PC-3 (cell line): ENCODE measurements around the gene GABRG3. TPM values are rescaled to one million over a fixed set of nuclear protein-coding genes. Genes with fewer than 3 reads are reported as not detected.

Experiments used
- ATAC-seq: fragments of 200-7000 bp; cut with Tn5 transposase; 2 replicates; pipeline ENCODE4 v1.9.1; 2020; ENCODE audit warnings: mild to moderate bottlenecking, moderate library complexity
- BruUV-seq: library from RNA; stranded (reverse); fragments of 400-500 nt; replicated peaks from 2 replicates; lab custom pipeline; 2021; lab: Mats Ljungman, UMichigan
- CTCF ChIA-PET: fragments of 300-600 bp; sonication (Branson Sonifier 250); formaldehyde crosslinking; loops from one replicate; lab custom pipeline; 2022; ENCODE audit warnings: antibody characterized with exemption; lab: Charles Lee
- POLR2A ChIA-PET: fragments of 300-600 bp; sonication (Branson Sonifier 250); formaldehyde crosslinking; loops from one replicate; lab custom pipeline; 2022; ENCODE audit warnings: antibody characterized with exemption; ENCODE audit not compliant: unreplicated experiment; lab: Charles Lee
- DNase-seq: peaks from one replicate; pipeline ENCODE4 v3.0.0-alpha.2; 2015
- H2AFZ ChIP-seq: fragments of 300-600 bp; sonication (generic); 2 replicates; pipeline ENCODE4 v1.6.0; 2016; ENCODE audit warnings: antibody characterized with exemption, low read length
- H3F3A ChIP-seq: fragments of 300-600 bp; sonication (generic); one replicate; pipeline ENCODE4 v1.6.0; 2017; ENCODE audit warnings: antibody characterized with exemption, low read length, control low read depth, mild to moderate bottlenecking; ENCODE audit not compliant: unreplicated experiment
- H3K27ac ChIP-seq: fragments of 300-600 bp; sonication (generic); 2 replicates; pipeline ENCODE4 v1.5.1; 2016; ENCODE audit warnings: mild to moderate bottlenecking, low read length
- H3K27me3 ChIP-seq: fragments of 300-600 bp; sonication (generic); 2 replicates; pipeline ENCODE4 v1.6.1; 2016; ENCODE audit warnings: low read length, mixed read lengths
- H3K36me3 ChIP-seq: fragments of 300-600 bp; sonication (generic); 2 replicates; pipeline ENCODE4 v1.6.1; 2016; ENCODE audit warnings: low read depth, mixed run types, low read length, mixed read lengths
- H3K4me1 ChIP-seq: fragments of 300-600 bp; sonication (generic); 2 replicates; pipeline ENCODE4 v1.5.1; 2016; ENCODE audit warnings: low read length; ENCODE audit not compliant: insufficient read depth
- H3K4me2 ChIP-seq: fragments of 300-600 bp; sonication (generic); 2 replicates; pipeline ENCODE4 v1.6.0; 2016; ENCODE audit warnings: low read length
- H3K4me3 ChIP-seq: fragments of 300-600 bp; sonication (generic); 2 replicates; pipeline ENCODE4 v1.5.1; 2016; ENCODE audit warnings: mild to moderate bottlenecking, low read length, mixed read lengths
- H3K79me2 ChIP-seq: fragments of 300-600 bp; sonication (generic); 2 replicates; pipeline ENCODE4 v1.6.1; 2017; ENCODE audit warnings: low read length, mixed read lengths
- H3K9ac ChIP-seq: fragments of 300-600 bp; sonication (generic); 2 replicates; pipeline ENCODE4 v1.6.0; 2016; ENCODE audit warnings: mild to moderate bottlenecking, low read length
- H3K9me2 ChIP-seq: fragments of 300-600 bp; sonication (generic); replicated peaks from 2 replicates; pipeline ENCODE4 v1.6.1; 2016; ENCODE audit warnings: mixed run types, low read length, mixed read lengths
- H3K9me3 ChIP-seq: fragments of 300-600 bp; sonication (generic); 2 replicates; pipeline ENCODE4 v1.6.1; 2016; ENCODE audit warnings: low read length, mixed read lengths
- H4K20me1 ChIP-seq: fragments of 300-600 bp; sonication (generic); 2 replicates; pipeline ENCODE4 v1.6.1; 2016; ENCODE audit warnings: low read length, mixed read lengths
- EZH2 ChIP-seq: fragments of 300-600 bp; sonication (generic); IDR thresholded peaks from one replicate; pipeline ENCODE4 v1.6.1; 2017; ENCODE audit warnings: antibody characterized with exemption, mild to moderate bottlenecking, low read length; ENCODE audit not compliant: unreplicated experiment
- EZH2phosphoT487 ChIP-seq: fragments of 300-600 bp; sonication (generic); IDR thresholded peaks from 2 replicates; pipeline ENCODE4 v1.6.1; 2018; ENCODE audit warnings: mild to moderate bottlenecking, antibody characterized with exemption, low read length, borderline replicate concordance
- intact Hi-C: fragments of 100-400 bp; cut with micrococcal nuclease; formaldehyde crosslinking; loops from 2 replicates; pipeline ENCODE4 v1.9.0; 2023
- total RNA-seq: library from RNA; depleted of rRNA; stranded (reverse); fragments of >200 nt; gene quantifications from 2 replicates; pipeline ENCODE4 v1.2.3, GENCODE V29; 2014
- TF ChIP-seq, protein P1 (sequence below): fragments of 300-600 bp; sonication (generic); conservative IDR thresholded peaks from 2 replicates; pipeline ENCODE4 v1.5.1; 2017; ENCODE audit warnings: antibody characterized with exemption, low read depth, mild to moderate bottlenecking, low read length

The GABRG3 gene
- total RNA-seq, 1 experiment from 2014 or later, result 0.11 TPM

DNA sequence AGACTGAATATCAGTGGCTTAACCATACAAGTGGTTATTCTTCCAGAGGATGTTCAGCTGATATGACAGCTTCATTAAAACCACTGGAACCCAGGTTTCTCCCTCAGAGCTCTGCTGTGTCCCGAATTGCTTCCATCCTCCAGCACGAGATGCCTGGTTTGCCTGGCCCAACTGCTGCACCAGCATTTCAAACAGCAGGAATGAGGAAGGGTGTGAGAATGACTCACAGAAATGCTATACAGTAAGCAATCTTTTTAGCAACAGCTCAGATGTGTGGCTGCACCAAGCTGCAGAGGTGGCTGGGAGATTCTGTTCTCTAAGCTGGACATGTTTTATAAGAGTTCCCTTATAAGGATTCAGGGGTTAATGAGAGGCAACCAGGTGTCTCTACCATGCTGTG lies 271.0 kb downstream of the GABRG3 start:
- ATAC-seq, result no peak
- Histone ChIP-seq H3K36me3 (no peaks in the 10 kb centered on the region), H3K27ac (no peak overlapping the region), H3K9me2 (no peaks in the 10 kb centered on the region), H3F3A (no peaks in the 10 kb centered on the region), H3K4me1 (no peaks in the 10 kb centered on the region), H4K20me1 (no peaks in the 10 kb centered on the region), H3K27me3 (no peaks in the 10 kb centered on the region), H3K79me2 (no peaks in the 10 kb centered on the region), H3K9ac (no peak overlapping the region), H2AFZ (no peak overlapping the region), H3K9me3 (0 out of 2 replicates have a peak, but pooled peaks cover 10% of the 10 kb centered on the region), H3K4me2 (no peak overlapping the region), H3K4me3 (no peak overlapping the region)
- CTCF ChIA-PET, result no interaction called here
- TF ChIP-seq, protein P1, sequence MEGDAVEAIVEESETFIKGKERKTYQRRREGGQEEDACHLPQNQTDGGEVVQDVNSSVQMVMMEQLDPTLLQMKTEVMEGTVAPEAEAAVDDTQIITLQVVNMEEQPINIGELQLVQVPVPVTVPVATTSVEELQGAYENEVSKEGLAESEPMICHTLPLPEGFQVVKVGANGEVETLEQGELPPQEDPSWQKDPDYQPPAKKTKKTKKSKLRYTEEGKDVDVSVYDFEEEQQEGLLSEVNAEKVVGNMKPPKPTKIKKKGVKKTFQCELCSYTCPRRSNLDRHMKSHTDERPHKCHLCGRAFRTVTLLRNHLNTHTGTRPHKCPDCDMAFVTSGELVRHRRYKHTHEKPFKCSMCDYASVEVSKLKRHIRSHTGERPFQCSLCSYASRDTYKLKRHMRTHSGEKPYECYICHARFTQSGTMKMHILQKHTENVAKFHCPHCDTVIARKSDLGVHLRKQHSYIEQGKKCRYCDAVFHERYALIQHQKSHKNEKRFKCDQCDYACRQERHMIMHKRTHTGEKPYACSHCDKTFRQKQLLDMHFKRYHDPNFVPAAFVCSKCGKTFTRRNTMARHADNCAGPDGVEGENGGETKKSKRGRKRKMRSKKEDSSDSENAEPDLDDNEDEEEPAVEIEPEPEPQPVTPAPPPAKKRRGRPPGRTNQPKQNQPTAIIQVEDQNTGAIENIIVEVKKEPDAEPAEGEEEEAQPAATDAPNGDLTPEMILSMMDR, result no peak
- no peak for TF ChIP-seq EZH2phosphoT487
- no peak for TF ChIP-seq EZH2
- POLR2A ChIA-PET, result no interaction called here
- DNase-seq, result peak; percentile 12
- no TSS peak for BruUV-seq
- intact Hi-C loops, result no loop called here

DNA sequence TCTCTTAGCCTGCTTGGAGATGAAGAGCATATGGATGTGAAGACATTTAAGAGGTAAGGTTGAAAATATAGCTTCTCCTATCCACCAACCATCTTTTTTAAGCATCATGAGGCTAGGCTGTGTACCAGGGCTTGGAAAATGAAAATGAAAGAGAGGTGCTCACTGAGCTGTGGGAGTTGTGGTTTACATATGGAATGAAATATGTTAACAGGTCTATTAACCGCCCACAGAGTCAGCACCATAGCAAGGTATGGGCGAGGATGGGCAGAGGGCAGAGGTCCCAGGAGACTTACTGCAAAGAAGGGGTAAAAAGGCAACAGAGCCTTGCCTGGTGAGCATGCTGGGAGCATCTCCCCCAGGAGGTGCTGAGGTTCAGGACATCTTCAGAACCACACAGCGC lies 273.1 kb downstream of the GABRG3 start:
- intact Hi-C loops, result no loop called here
- ChIA-PET POLR2A (no interaction called here), CTCF (no interaction called here)
- Histone ChIP-seq H3K9me3 (0 out of 2 replicates have a peak, but pooled peaks cover 6% of the 10 kb centered on the region), H3K27me3 (no peaks in the 10 kb centered on the region), H3K27ac (no peak overlapping the region), H3F3A (no peaks in the 10 kb centered on the region), H3K4me2 (no peak overlapping the region), H3K9ac (no peak overlapping the region), H3K36me3 (no peaks in the 10 kb centered on the region), H3K4me1 (no peaks in the 10 kb centered on the region), H4K20me1 (no peaks in the 10 kb centered on the region), H3K79me2 (no peaks in the 10 kb centered on the region), H2AFZ (no peak overlapping the region), H3K9me2 (no peaks in the 10 kb centered on the region), H3K4me3 (no peak overlapping the region)
- DNase-seq (no peak), ATAC-seq (no peak)
- no TSS peak for BruUV-seq
- TF ChIP-seq EZH2phosphoT487 (no peak), EZH2 (no peak)
- TF ChIP-seq, protein P1, result no peak

DNA sequence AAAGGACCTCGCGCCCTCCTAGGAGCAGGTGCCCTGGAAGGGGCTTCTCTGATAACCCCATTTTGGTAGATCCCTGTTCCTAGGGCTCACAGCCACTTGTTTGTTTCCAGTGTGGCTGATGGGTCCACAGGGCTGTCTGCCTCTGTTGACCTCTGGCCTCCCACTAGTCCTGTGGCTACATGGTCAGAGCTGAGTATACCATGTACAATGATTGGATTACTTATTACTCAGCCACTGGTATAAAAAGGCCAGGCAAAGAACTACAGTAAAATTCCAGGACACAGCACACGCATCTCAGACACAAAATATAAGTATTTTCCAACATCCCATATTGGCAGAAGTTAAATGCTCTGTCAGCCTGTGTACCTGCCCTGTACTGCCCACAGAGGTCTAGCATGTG lies 277.3 kb downstream of the GABRG3 start:
- Histone ChIP-seq H3K4me2 (no peak overlapping the region), H3K27ac (no peak overlapping the region), H3K4me1 (no peaks in the 10 kb centered on the region), H3F3A (no peaks in the 10 kb centered on the region), H3K36me3 (no peaks in the 10 kb centered on the region), H3K9ac (no peak overlapping the region), H3K4me3 (no peak overlapping the region), H3K9me2 (no peaks in the 10 kb centered on the region), H3K79me2 (no peaks in the 10 kb centered on the region), H2AFZ (no peak overlapping the region), H4K20me1 (no peaks in the 10 kb centered on the region), H3K9me3 (no peaks in the 10 kb centered on the region), H3K27me3 (no peaks in the 10 kb centered on the region)
- BruUV-seq, result no TSS peak
- ChIA-PET CTCF (no interaction called here), POLR2A (no interaction called here)
- ATAC-seq (no peak), DNase-seq (no peak)
- intact Hi-C loops, result no loop called here
- no peak for TF ChIP-seq EZH2phosphoT487
- TF ChIP-seq, protein P1, result no peak
- TF ChIP-seq EZH2, result no peak
